Measurements from ENCODE around the gene TPCN2.

TPCN2 gene

GRCh38 chr11:69039501-69039900 lies 9.2 kb upstream of the TPCN2 start:
- no peak for DNase-seq (ENCODE audit: low read depth)

DNA sequence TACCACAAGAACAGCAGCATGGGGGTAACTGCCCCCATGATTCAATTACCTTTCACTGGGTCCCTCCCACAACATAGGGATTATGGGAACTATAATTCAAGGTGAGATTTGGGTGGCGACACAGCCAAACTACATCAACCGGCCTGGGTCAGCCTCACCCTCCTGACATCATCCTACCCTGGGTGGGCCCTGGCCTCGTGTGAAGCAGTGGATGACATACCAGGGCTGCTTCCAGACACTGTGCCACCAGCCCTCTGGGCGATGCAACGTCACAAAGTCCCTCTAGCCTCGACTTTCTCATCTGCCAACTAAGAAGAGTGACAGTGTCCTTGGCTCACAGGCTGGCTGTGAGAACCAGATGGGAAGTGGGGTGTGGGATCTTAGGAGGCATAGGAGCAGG lies 8.7 kb upstream of the TPCN2 start:
- DNase-seq (ENCODE audit: low read depth): no peak

DNA sequence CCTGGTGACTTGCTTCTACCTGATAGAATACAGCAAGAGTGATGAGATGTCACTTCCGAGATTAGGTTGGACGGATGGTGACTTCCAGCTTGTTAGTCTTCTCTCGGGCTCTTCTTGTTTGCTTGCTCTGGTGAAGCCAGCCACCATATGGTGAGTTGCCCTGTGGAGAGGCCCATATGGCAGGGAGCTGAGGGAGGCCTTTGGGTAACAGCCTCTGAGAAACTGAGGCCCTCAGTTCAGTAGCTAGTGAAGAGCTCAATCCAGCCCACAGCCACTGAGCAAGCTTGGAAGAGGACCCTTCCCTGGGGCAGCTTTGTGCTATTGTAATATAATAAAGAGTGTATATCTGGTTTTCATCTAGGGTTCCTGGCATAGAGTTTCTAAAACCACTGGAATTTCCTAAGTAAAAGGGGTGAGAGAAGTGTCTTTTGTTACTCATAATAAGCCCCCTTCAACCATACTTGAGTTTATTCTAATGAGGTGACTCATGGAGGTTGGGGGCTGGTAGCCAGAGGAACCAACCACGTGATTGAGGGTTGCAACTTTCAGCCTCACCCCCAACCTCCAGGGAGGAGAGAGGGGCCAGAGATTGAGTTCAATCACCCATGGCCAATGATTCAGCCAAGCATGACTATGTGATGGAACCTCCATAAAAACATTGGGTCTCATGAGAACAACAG lies 8.0 kb upstream of the TPCN2 start:
- peak; percentile 60 for DNase-seq (ENCODE audit: low read depth)

DNA sequence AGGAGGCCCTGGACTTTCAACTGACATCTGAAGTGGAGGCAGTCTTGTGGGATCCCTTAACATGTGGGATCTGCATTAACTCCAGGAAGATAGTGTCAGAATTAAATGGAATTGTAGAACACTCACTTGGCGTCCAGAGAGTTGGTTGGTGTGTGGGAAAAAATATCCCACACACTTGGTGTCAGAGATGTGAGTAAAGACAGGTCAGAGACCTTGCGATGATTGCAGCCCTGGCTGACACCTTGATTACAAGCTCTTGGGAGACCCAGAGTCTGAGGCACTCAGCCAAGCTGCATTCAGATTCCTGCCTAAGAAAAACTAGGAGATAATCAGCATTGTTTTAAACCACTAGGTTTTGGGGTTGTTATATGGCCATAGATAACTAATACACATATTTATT lies 7.2 kb upstream of the TPCN2 start:
- DNase-seq (ENCODE audit: low read depth): no peak

DNA sequence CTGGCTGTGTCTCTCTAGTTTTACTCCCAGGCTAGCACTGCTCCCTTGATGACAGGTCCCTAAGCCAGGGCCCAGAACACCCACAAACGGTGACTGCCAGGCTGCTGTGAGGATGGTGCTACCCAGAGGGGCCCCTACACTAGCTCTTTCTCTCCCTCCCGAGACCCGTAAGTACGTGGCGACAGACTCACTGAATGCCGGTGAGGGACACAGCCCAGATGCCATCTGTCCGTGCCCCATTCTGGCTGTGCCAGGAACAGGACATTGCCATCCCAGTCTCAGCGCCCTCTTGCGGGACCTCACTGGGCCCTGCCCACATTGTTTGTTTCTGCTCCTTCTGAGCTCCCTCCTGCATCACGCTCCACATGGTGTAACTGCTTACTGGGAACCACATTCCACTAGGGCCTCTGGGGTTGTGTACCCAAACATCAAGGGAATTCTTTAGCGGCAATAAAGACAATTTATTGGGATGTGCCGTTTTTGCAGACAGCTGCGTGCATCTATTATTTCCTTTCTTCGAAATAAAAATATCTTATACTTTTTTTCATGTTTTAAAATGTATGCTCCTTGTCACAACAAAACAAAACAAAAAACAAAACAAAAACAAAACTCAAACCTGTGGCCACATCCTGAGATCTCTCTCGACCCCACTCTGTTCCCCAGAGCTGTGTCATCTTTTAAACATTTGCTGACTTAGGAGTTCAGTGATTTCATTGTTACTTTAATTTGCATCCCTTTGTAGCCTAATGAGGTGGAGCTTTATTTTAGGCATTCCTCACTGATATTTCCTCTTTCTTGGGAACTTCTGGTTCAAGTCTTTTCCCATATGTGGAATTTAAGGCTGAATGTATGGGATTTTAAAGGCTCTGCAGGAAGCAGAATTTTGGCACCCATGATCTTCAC lies 4.4 kb upstream of the TPCN2 start:
- peak; percentile 28 for DNase-seq (ENCODE audit: low read depth)

GRCh38 chr11:69048031-69048693 lies 570 bp upstream of the TPCN2 start:
- no peak for DNase-seq (ENCODE audit: low read depth)

DNA sequence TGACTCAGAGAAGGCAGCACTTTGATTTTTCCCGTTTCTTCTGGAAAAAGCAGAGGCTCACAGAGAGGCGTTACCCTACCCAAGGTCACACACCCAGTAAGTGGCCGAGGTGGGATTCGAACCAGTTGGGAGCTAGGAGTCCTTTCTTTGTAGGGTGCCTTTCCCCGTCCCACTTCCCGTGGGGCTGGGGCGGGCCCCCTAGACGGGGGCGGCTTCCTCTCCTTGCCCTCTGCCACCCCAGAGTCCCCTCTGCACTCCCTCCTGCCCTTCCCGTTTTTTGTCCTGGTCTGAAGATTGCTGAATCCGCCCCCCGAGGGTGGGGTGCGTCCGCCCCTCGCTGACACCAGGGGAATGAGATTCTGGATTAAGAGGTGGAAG lies 747 bp downstream of the TPCN2 start:
- DNase-seq (ENCODE audit: low read depth): no peak

- no peak for DNase-seq (ENCODE audit: low read depth)
Observed at GRCh38 chr11:69050592-69051380, 2.1 kb downstream of the TPCN2 start.

GRCh38 chr11:69051381-69052342 lies 2.9 kb downstream of the TPCN2 start:
- DNase-seq (ENCODE audit: low read depth): no peak

DNA sequence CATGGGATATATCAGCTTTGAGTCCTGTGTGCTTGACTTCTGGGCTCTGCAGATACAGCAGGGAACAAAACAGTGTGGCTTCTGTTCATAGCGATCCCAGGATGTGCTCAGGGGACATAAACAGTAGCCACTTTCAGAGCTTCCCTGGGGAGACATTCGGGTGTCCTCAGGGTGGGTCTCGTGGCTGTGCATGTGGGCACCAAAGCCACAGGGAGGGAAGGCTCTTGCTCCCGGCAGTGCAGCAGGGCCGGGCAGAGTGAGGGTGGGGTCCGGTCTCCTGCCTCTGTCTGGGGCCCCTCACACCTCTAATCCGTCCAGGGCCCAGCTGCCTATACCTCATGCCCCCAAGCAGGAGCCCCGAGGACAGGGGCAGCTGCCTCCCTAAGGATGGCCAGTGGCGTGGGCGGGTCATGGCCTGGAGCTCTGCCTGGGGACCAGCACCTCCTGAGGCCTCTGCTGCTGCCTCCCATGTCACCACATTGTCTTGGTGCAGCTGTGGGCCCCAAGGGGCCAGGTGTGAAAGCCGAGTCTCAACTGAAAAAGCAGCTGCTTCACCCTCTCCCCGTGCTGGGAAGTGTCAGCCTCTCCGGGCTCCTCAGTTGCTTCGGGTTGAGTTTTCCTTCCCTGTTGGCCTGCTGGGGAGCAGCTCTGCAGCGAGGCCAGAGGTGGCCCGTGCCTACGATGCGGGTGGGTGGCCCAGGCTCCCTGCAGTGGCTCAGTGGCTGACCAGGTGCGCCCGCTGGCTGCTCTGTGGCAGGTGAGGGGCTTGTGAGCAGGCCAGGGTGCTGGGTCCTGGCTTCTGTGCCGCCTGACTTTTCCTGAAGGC lies 3.8 kb downstream of the TPCN2 start:
- DNase-seq (ENCODE audit: low read depth): no peak

DNA sequence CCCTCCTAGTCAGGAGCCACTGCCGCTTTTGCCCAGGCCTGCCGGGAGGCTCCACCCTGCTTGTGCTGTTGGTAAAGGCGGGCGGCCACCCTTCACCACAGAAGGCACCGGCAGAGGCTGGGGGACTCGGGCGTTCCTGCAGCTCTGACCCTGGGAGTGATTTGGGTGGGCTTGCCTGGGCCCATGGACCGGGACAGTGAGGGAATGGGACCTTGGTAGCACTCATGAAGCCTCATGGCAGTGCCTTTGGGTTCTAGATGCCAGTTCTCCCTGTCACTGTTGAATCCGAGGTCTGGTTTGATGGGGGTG lies 4.4 kb downstream of the TPCN2 start:
- DNase-seq (ENCODE audit: low read depth): no peak

GRCh38 chr11:69053546-69054396 lies 5.0 kb downstream of the TPCN2 start:
- no peak for DNase-seq (ENCODE audit: low read depth)

DNA sequence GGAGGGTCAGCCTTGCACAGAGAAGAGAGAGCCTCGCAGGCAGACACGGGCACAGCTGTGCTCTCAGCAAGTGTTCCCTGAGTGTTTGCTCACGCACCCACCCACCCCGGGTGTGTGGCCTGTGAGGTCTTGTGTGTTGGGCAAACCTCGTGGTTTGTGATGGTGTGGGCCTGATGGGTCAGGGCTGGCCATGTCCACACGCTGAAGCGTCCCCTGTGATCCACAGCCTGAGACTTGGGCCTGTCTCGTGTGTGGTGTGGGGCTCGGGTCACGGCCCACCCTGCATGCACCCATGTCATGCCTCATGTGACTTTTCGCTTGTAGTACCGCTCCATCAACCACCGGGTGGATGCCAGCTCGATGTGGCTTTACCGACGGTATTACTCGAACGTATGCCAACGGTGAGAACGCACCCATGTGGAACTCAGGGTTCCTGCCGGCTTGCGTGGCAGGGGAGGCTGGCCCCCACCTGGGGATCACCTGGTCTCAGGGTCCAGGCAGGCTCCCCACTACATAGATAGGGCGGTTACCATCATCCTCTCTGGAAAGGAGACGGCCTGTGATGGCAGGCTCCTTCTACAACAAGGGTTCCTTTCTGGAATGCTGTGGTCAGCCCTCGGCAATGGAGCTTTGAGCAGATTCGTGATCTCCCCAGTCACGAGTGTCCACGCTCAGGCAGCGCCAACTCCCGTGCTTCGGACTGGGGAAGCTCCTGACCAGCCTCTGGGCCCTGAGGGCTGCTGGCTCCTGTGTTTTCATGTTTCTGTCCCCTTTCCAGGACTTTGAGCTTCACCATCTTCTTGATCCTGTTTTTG lies 5.9 kb downstream of the TPCN2 start:
- no peak for DNase-seq (ENCODE audit: low read depth)

DNA sequence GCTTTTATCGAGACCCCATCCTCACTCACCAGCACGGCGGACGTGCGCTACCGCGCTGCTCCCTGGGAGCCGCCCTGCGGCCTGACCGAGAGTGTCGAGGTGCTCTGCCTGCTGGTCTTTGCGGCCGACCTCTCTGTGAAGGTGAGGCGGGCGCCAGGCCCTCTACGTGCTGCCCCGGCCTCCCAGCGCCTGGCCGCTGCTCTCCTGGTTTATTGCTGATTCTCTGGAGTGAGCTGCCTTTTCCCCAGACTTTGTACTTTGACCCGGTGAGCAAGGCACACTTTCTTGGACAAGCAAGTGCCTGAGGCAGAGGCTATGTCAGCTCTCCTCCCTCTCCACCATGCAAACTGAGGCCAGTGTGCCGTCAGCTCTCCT lies 6.5 kb downstream of the TPCN2 start:
- no peak for DNase-seq (ENCODE audit: low read depth)

GRCh38 chr11:69055598-69056516 lies 7.1 kb downstream of the TPCN2 start:
- no peak for DNase-seq (ENCODE audit: low read depth)

DNA sequence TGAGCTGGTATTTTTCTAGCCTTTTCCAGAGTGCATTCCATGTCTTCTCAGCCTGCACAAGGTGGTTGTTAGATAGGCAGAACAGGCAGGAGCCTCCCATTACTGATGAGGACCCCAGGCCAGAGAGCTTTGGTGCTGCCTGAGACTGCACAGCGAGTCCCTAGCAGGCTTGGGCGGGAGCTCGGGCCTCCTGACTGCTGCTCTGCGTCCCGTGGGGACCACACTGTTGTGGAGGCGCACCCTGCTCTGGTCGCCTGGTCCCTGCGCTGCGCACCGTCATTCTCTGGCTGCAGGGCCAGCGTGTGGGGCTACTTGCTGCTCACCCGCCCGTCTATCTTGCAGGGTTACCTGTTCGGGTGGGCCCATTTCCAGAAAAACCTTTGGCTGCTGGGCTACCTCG lies 8.5 kb downstream of the TPCN2 start:
- DNase-seq (ENCODE audit: low read depth): no peak

DNA sequence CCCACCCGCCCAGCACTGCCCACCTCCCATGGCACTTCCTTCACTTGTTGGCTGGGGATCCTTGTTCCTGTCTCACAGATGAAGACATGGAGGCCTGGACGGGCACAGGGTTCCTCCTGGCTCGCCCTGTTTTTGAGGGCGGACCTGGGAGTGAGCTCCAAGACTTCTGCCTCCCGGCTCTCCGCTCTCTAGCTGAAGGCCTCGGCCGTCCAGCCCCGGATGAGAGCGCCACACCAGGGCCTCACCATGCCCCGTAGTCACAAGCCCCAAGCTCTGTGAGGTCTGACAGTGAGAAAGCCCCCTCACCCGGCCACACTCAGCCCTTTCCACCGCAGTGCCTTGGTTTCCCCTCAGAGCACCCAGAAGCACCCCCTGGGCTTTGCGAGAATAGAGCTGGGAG lies 9.1 kb downstream of the TPCN2 start:
- no peak for DNase-seq (ENCODE audit: low read depth)
